ENCODE results near the gene GORAB.

GRCh38 chr1:170601866-170602265 is 69.9 kb downstream of the GORAB start:
- TF ChIP-seq CTCF (IDR thresholded peaks at IDR 0.05 in 2 of 3, conservative IDR thresholded peaks at IDR 0.05 in 1 of 3; ENCODE audit: control insufficient read depth in 2 of 3, extremely low read depth in 1 of 3, insufficient read depth in 1 of 3, low read depth in 3 of 3, low read length in 3 of 3) (no peak), EZH2 (IDR thresholded peaks at IDR 0.05; ENCODE audit: borderline replicate concordance, control insufficient read depth, low read depth, low read length) (no peak), CHD4 (IDR thresholded peaks at IDR 0.05) (no peak), REST (IDR thresholded peaks at IDR 0.05; ENCODE audit: low read depth, low read length) (no peak)
